Panc1 (cell line): Measurements from ENCODE around the gene SCO2. TPM values are rescaled to one million over a fixed set of nuclear protein-coding genes. Genes with fewer than 3 reads are reported as not detected.

Source experiments
- ATAC-seq: fragments of 200-7000 bp; cut with Tn5 transposase; 2 replicates; pipeline ENCODE4 v1.9.1; 2020; ENCODE audit warnings: mild to moderate bottlenecking, moderate library complexity
- Bru-seq: library from RNA; stranded (reverse); fragments of 400-500 nt; gene quantifications from one replicate; lab custom pipeline; 2021; lab: Mats Ljungman, UMichigan
- BruChase-seq, 2 experiments: library from RNA; stranded (reverse); fragments of 400-500 nt; gene quantifications; one replicate each; lab custom pipeline; 2021; lab: Mats Ljungman, UMichigan
- BruUV-seq: library from RNA; stranded (reverse); fragments of 400-500 nt; replicated peaks from 2 replicates; lab custom pipeline; 2021; lab: Mats Ljungman, UMichigan
- CTCF ChIA-PET: fragments of 300-600 bp; sonication (Branson Sonifier 250); formaldehyde crosslinking; loops from one replicate; lab custom pipeline; 2022; ENCODE audit warnings: antibody characterized with exemption; lab: Charles Lee
- POLR2A ChIA-PET: fragments of 300-600 bp; sonication (Branson Sonifier 250); formaldehyde crosslinking; loops from one replicate; lab custom pipeline; 2022; ENCODE audit warnings: antibody characterized with exemption; lab: Charles Lee
- DNase-seq: peaks from one replicate; pipeline ENCODE4 v3.0.0-alpha.2; 2010; ENCODE audit warnings: low read depth, low spot score
- H3K27ac ChIP-seq: 2 replicates; pipeline ENCODE4 v1.5.1; 2011; ENCODE audit warnings: mild to moderate bottlenecking, low read length, inconsistent platforms
- H3K27me3 ChIP-seq: fragments of 200-500 bp; sonication (Bioruptor generic); 2 replicates; pipeline ENCODE4 v1.6.0; 2014; ENCODE audit warnings: low read length, inconsistent platforms; ENCODE audit not compliant: control insufficient read depth, insufficient read depth
- H3K36me3 ChIP-seq: fragments of 200-500 bp; sonication (Bioruptor generic); 2 replicates; pipeline ENCODE4 v1.5.1; 2014; ENCODE audit warnings: inconsistent platforms, mild to moderate bottlenecking, low read length, moderate library complexity; ENCODE audit not compliant: control insufficient read depth, insufficient read depth
- H3K4me1 ChIP-seq: 2 replicates; pipeline ENCODE4 v1.5.1; 2011; ENCODE audit warnings: inconsistent platforms, mild to moderate bottlenecking, low read length, moderate library complexity; ENCODE audit not compliant: control insufficient read depth, insufficient read depth
- H3K4me3 ChIP-seq, 2 experiments: 2 replicates each; pipeline ENCODE4 v1.5.1; 2011 to 2012; ENCODE audit warnings: low read depth in 2 of 2, low read length in 2 of 2, mild to moderate bottlenecking in 2 of 2, inconsistent platforms in 1 of 2, moderate library complexity in 1 of 2
- H3K9me3 ChIP-seq: fragments of 200-500 bp; sonication (Bioruptor generic); 2 replicates; pipeline ENCODE4 v1.5.1; 2014; ENCODE audit warnings: low read depth, mild to moderate bottlenecking, inconsistent platforms, low read length, moderate library complexity; ENCODE audit not compliant: control insufficient read depth, insufficient read depth
- POLR2AphosphoS5 ChIP-seq: IDR thresholded peaks from 2 replicates; pipeline ENCODE4 v1.6.1; 2012; ENCODE audit warnings: mild to moderate bottlenecking, low read depth, low read length, moderate library complexity
- SIN3A ChIP-seq: IDR thresholded peaks from 2 replicates; pipeline ENCODE4 v1.6.1; 2012; ENCODE audit warnings: low read depth, mild to moderate bottlenecking, low read length, moderate library complexity, borderline replicate concordance; ENCODE audit not compliant: insufficient read depth
- TCF7L2 ChIP-seq: IDR thresholded peaks from 2 replicates; pipeline ENCODE4 v1.6.1; 2011; ENCODE audit warnings: mild to moderate bottlenecking, low read depth, low read length, inconsistent platforms
- in situ Hi-C: cut with HindIII; loops from 2 replicates; pipeline ENCODE4 v1.10.0; 2016; ENCODE audit warnings: low sequenced_read_pairs, low pct_unique_long_range_greater_than_20kb
- intact Hi-C: fragments of 100-400 bp; cut with micrococcal nuclease; formaldehyde crosslinking; loops from one replicate; pipeline ENCODE4 v1.10.0; 2022; ENCODE audit not compliant: unreplicated experiment
- long read RNA-seq: library from polyadenylated mRNA; unstranded; transcript quantifications from one replicate; pipeline ENCODE4 v2.0.0, GENCODE V29; 2021; ENCODE audit not compliant: unreplicated experiment
- polyA plus RNA-seq: library from polyadenylated mRNA; unstranded; fragments of >200 nt; gene quantifications from one replicate; pipeline ENCODE4 v1.2.1, GENCODE V29; 2012; ENCODE audit warnings: missing spikeins; ENCODE audit not compliant: insufficient read length
- total RNA-seq: library from RNA; stranded (reverse); gene quantifications from one replicate; pipeline ENCODE4 v1.2.1, GENCODE V29; 2021; ENCODE audit not compliant: unreplicated experiment
- TF ChIP-seq, protein P1 (sequence below): fragments of 450-650 bp; IDR thresholded peaks from 2 replicates; pipeline ENCODE4 v1.5.1; 2017; ENCODE audit warnings: mild to moderate bottlenecking
- TF ChIP-seq, protein P2 (sequence below), 2 experiments: IDR thresholded peaks; 2 replicates each; pipeline ENCODE4 v1.6.1; 2011 to 2012; ENCODE audit warnings: low read depth in 2 of 2, control low read depth in 1 of 2, low read length in 1 of 2, mild to moderate bottlenecking in 1 of 2, moderate library complexity in 1 of 2; ENCODE audit not compliant: insufficient read depth in 1 of 2

SCO2 gene, protein sequence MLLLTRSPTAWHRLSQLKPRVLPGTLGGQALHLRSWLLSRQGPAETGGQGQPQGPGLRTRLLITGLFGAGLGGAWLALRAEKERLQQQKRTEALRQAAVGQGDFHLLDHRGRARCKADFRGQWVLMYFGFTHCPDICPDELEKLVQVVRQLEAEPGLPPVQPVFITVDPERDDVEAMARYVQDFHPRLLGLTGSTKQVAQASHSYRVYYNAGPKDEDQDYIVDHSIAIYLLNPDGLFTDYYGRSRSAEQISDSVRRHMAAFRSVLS
- total RNA-seq (14.2 TPM), Bru-seq, nascent RNA (percentile 46 among the genes with signal in this experiment), BruChase-seq, experiment 1, labeled RNA remaining after a 2-hour chase (not detected), BruChase-seq, experiment 2, labeled RNA remaining after a 6-hour chase (percentile 35 among the genes with signal in this experiment)
- 14.0 TPM for polyA plus RNA-seq
- long read RNA-seq, transcript SCO2-204 (2 exons, 1,051 nt), result major isoform, 7 of 25 reads
- long read RNA-seq, partial matches to known transcripts, result 0 of 25 reads
- long read RNA-seq, other reads (novel, unspliced or antisense), result 18 of 25 reads

DNA sequence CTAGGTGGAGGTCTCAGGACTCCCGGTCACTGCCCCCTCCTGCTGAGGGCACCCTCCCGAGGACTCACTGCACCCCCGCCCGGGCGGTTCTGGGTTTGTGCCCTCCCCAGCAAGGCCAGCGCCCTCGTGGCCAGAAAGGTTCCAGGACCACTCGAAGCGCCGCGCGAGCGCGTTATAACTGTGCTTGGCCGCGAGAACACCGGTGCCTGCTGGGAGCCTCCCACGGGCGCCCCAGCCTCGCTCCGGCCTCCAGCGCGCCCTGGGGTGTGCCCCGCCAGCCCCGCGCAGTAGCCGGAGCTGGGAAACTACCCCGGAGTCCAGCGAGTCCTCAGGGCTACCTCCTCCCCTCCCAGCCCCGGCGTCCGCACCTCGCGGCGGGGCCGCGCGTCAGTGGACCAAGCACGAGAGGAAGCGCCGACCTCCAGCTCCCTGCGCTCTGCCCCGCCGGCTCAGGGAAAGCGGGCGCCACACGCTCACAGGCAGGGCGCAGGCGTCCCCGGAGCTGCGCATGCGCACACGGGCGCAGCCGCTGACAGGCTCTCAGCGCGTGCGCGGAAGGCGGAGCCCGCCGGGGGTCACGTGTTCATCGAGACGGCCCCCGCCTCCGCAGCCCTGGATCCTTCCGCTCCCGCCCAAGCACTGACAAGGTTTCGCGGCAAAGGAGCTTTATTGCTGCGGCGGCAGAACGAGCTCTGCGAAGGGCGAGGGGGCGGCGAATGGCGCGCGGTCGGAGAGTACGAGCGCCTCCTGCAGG is at the start of gene SCO2:
TSS of gene SCO2 (minus strand) at position 495 of the 754 bp plus-strand sequence. CDS start 1,187 bp downstream, outside the sequence.
- no peaks in the 10 kb centered on the region for H3K9me3 ChIP-seq
- CTCF ChIA-PET, result interaction anchor here (0.7 to 1.4 kb wide), 5 partner anchors 10 to 95 kb away, joined by 3 to 12 read pairs (median 9); partner anchors contain the start of genes LMF2 and NCAPH2
- peaks cover 4% of the 10 kb centered on the region for H3K4me1 ChIP-seq
- ATAC-seq, result peak; percentile 56
- peak within 1 kb of the TSS; percentile 82 for H3K27ac ChIP-seq
- BruUV-seq, result no TSS peak
- no peak; the same call in 1 of the 2 replicates for TF ChIP-seq SIN3A
- TF ChIP-seq, protein P1, sequence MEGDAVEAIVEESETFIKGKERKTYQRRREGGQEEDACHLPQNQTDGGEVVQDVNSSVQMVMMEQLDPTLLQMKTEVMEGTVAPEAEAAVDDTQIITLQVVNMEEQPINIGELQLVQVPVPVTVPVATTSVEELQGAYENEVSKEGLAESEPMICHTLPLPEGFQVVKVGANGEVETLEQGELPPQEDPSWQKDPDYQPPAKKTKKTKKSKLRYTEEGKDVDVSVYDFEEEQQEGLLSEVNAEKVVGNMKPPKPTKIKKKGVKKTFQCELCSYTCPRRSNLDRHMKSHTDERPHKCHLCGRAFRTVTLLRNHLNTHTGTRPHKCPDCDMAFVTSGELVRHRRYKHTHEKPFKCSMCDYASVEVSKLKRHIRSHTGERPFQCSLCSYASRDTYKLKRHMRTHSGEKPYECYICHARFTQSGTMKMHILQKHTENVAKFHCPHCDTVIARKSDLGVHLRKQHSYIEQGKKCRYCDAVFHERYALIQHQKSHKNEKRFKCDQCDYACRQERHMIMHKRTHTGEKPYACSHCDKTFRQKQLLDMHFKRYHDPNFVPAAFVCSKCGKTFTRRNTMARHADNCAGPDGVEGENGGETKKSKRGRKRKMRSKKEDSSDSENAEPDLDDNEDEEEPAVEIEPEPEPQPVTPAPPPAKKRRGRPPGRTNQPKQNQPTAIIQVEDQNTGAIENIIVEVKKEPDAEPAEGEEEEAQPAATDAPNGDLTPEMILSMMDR, result no peak
- TF ChIP-seq POLR2AphosphoS5, result peak; percentile 39
- TF ChIP-seq TCF7L2, result no peak
- TF ChIP-seq, protein P2, sequence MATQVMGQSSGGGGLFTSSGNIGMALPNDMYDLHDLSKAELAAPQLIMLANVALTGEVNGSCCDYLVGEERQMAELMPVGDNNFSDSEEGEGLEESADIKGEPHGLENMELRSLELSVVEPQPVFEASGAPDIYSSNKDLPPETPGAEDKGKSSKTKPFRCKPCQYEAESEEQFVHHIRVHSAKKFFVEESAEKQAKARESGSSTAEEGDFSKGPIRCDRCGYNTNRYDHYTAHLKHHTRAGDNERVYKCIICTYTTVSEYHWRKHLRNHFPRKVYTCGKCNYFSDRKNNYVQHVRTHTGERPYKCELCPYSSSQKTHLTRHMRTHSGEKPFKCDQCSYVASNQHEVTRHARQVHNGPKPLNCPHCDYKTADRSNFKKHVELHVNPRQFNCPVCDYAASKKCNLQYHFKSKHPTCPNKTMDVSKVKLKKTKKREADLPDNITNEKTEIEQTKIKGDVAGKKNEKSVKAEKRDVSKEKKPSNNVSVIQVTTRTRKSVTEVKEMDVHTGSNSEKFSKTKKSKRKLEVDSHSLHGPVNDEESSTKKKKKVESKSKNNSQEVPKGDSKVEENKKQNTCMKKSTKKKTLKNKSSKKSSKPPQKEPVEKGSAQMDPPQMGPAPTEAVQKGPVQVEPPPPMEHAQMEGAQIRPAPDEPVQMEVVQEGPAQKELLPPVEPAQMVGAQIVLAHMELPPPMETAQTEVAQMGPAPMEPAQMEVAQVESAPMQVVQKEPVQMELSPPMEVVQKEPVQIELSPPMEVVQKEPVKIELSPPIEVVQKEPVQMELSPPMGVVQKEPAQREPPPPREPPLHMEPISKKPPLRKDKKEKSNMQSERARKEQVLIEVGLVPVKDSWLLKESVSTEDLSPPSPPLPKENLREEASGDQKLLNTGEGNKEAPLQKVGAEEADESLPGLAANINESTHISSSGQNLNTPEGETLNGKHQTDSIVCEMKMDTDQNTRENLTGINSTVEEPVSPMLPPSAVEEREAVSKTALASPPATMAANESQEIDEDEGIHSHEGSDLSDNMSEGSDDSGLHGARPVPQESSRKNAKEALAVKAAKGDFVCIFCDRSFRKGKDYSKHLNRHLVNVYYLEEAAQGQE (IDR thresholded peaks at IDR 0.05; ENCODE audit: insufficient read depth in 1 of 2, low read depth in 2 of 2, low read length in 1 of 2), result no peak
- in situ Hi-C loops, result no loop called here
- no peak for DNase-seq
- intact Hi-C loops, result no loop called here
- H3K36me3 ChIP-seq, result no peaks in the 10 kb centered on the region; the same call in 1 of the 2 replicates
- peak within 1 kb of the TSS; percentile 65 to 69 for H3K4me3 ChIP-seq
- H3K27me3 ChIP-seq, result no peaks in the 10 kb centered on the region
- POLR2A ChIA-PET, result interaction anchor here (0.5 kb wide), 1 partner anchor 24 kb away, joined by 3 read pairs; no protein-coding TSS in a partner anchor

DNA sequence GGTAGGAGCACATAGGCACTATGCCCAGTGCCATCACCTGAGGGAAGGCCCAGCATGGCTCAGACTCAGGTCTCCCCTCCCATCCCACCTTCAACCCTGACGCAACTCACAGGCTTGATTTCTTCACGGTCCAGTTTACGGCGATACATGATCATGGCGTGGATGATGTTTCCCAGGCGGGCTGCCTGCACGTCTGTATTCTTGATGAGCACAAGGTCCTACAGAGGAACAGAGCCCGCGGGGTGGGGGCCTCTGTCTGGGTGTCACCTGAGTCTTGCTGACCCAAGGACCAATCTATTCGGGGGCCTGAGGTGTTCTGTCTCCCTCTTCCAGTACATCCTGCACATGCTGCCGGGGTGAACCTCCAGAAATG is 49.0 kb upstream of the SCO2 start:
- POLR2A ChIA-PET, result no interaction called here
- intact Hi-C loops, result no loop called here

More for the DNA sequence above, 49.0 kb upstream of the SCO2 start:
- no peak for DNase-seq
- Histone ChIP-seq H3K4me3 (no peak overlapping the region), H3K9me3 (no peaks in the 10 kb centered on the region), H3K27ac (no peak overlapping the region), H3K27me3 (no peaks in the 10 kb centered on the region), H3K4me1 (no peaks in the 10 kb centered on the region), H3K36me3 (no peaks in the 10 kb centered on the region)
- BruUV-seq, result no TSS peak
- no peak for ATAC-seq
- CTCF ChIA-PET, result no interaction called here
- in situ Hi-C loops, result no loop called here
- TF ChIP-seq TCF7L2 (no peak), SIN3A (no peak), POLR2AphosphoS5 (no peak)
- TF ChIP-seq, protein P1, result no peak
- TF ChIP-seq, protein P2 (IDR thresholded peaks at IDR 0.05; ENCODE audit: insufficient read depth in 1 of 2, low read depth in 2 of 2, low read length in 1 of 2), result no peak
